Osteocyte (in vitro differentiated cells): ENCODE data around the gene SAMD4A. TPM values are rescaled to one million over a fixed set of nuclear protein-coding genes. Genes with fewer than 3 reads are reported as not detected.

Experiments used
- DNase-seq: peaks from one replicate; pipeline ENCODE4 v3.0.0; 2021; ENCODE audit warnings: mixed read lengths; ENCODE audit not compliant: unreplicated experiment; ENCODE audit errors: extremely low spot score
- H3K27ac Mint-ChIP-seq: one replicate; pipeline ENCODE4 v1.8.0; 2021; ENCODE audit warnings: mild to moderate bottlenecking, mixed read lengths; ENCODE audit not compliant: unreplicated experiment
- H3K27me3 Mint-ChIP-seq: one replicate; pipeline ENCODE4 v1.8.0; 2021; ENCODE audit warnings: mixed read lengths; ENCODE audit not compliant: unreplicated experiment
- H3K36me3 Mint-ChIP-seq: one replicate; pipeline ENCODE4 v1.8.0; 2021; ENCODE audit warnings: mixed read lengths; ENCODE audit not compliant: unreplicated experiment
- H3K4me1 Mint-ChIP-seq: one replicate; pipeline ENCODE4 v1.8.0; 2021; ENCODE audit warnings: mixed read lengths; ENCODE audit not compliant: unreplicated experiment
- H3K4me3 Mint-ChIP-seq: one replicate; pipeline ENCODE4 v1.8.0; 2021; ENCODE audit warnings: mild to moderate bottlenecking, moderate library complexity, mixed read lengths; ENCODE audit not compliant: unreplicated experiment
- H3K9me3 Mint-ChIP-seq: one replicate; pipeline ENCODE4 v1.8.0; 2021; ENCODE audit warnings: mixed read lengths; ENCODE audit not compliant: unreplicated experiment
- total RNA-seq: library from RNA; stranded (reverse); gene quantifications from 2 replicates; pipeline ENCODE4 v1.2.1, GENCODE V29; 2021
- TF ChIP-seq, protein P1 (sequence below): fragments of 200-600 bp; sonication (generic); IDR thresholded peaks from 2 replicates; pipeline ENCODE4 v1.5.0; 2021; ENCODE audit warnings: antibody characterized with exemption, mild to moderate bottlenecking, moderate library complexity

SAMD4A gene
- total RNA-seq, 1 donor from 2014 or later = 39.1 TPM

GRCh38 chr14:54572316-54572715, 5.4 kb downstream of the SAMD4A start:
- no peak for DNase-seq
- Mint-ChIP-seq H3K4me3 (no peak overlapping the region), H3K27me3 (no peaks in the 10 kb centered on the region), H3K27ac (no peak overlapping the region), H3K36me3 (peaks cover 27% of the 10 kb centered on the region), H3K4me1 (peaks cover 55% of the 10 kb centered on the region), H3K9me3 (peaks cover 7% of the 10 kb centered on the region)
- TF ChIP-seq, protein P1, sequence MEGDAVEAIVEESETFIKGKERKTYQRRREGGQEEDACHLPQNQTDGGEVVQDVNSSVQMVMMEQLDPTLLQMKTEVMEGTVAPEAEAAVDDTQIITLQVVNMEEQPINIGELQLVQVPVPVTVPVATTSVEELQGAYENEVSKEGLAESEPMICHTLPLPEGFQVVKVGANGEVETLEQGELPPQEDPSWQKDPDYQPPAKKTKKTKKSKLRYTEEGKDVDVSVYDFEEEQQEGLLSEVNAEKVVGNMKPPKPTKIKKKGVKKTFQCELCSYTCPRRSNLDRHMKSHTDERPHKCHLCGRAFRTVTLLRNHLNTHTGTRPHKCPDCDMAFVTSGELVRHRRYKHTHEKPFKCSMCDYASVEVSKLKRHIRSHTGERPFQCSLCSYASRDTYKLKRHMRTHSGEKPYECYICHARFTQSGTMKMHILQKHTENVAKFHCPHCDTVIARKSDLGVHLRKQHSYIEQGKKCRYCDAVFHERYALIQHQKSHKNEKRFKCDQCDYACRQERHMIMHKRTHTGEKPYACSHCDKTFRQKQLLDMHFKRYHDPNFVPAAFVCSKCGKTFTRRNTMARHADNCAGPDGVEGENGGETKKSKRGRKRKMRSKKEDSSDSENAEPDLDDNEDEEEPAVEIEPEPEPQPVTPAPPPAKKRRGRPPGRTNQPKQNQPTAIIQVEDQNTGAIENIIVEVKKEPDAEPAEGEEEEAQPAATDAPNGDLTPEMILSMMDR = peak; percentile 54

- Mint-ChIP-seq H3K4me1 (peaks cover 61% of the 10 kb centered on the region), H3K27me3 (no peaks in the 10 kb centered on the region), H3K27ac (peak overlapping the region; percentile 36), H3K4me3 (no peak overlapping the region), H3K9me3 (peaks cover 7% of the 10 kb centered on the region), H3K36me3 (peaks cover 27% of the 10 kb centered on the region)
- no peak for DNase-seq
- TF ChIP-seq, protein P1 = no peak
Measured at GRCh38 chr14:54574528-54574927, 7.6 kb downstream of the SAMD4A start.

DNA sequence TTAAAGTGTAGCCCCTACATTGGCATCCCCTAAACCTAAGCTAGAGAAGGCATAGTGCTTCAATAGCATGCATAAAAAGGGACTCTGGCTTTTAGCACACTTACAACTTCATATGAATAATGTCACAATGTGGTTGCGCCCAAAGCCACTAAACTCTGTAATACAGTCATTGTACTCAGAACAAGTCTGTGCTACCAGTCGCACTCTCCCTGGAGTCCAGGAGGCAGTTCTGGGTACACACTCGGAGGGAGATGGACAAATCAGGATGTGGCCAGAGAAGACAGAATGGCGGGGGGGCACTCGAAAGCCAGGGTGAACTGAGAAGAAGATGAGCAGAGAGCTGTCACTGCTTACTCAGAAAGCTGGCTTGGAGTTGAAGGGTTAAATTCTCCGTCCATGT, 10.6 kb downstream of the SAMD4A start:
- Mint-ChIP-seq H3K4me1 (peaks cover 57% of the 10 kb centered on the region), H3K4me3 (no peak overlapping the region), H3K27ac (no peak overlapping the region), H3K36me3 (peaks cover 21% of the 10 kb centered on the region), H3K27me3 (no peaks in the 10 kb centered on the region), H3K9me3 (no peaks in the 10 kb centered on the region)
- TF ChIP-seq, protein P1 = no peak
- DNase-seq = no peak

DNA sequence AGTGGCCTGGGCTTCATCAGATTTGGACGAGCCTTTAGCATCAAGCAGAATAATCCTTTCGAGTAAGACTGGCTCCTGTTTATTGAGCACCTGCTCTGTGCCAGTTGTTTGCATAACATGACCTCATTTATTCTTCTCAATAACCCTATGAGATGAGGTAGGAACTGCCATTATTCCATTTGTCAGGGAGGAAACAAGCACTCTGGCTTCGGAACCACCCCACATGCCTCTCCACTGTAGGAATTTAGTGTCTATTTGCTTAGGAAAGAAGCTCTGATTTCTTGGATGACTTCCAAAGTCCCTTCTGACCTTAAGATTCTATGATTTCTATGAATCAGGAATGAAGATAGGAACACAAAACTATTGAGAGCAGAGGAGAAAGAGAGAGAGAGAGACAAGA, 11.0 kb downstream of the SAMD4A start:
- H3K4me3 Mint-ChIP-seq = no peak overlapping the region
- no peaks in the 10 kb centered on the region for H3K9me3 Mint-ChIP-seq
- DNase-seq = no peak
- H3K4me1 Mint-ChIP-seq = peaks cover 57% of the 10 kb centered on the region
- H3K27me3 Mint-ChIP-seq = no peaks in the 10 kb centered on the region
- H3K36me3 Mint-ChIP-seq = peaks cover 21% of the 10 kb centered on the region
- H3K27ac Mint-ChIP-seq = peak overlapping the region; percentile 47
- TF ChIP-seq, protein P1 = no peak

- DNase-seq = no peak
- peak overlapping the region; percentile 64 for H3K27ac Mint-ChIP-seq
- H3K4me3 Mint-ChIP-seq = no peak overlapping the region
- TF ChIP-seq, protein P1 = no peak
- H3K9me3 Mint-ChIP-seq = no peaks in the 10 kb centered on the region
- peaks cover 59% of the 10 kb centered on the region for H3K4me1 Mint-ChIP-seq
- peaks cover 13% of the 10 kb centered on the region for H3K36me3 Mint-ChIP-seq
- H3K27me3 Mint-ChIP-seq = no peaks in the 10 kb centered on the region
Measured at GRCh38 chr14:54579621-54580020, 12.7 kb downstream of the SAMD4A start.
